Smooth muscle cell (in vitro differentiated cells): ENCODE results near the gene ZSCAN22. TPM values are rescaled to one million over a fixed set of nuclear protein-coding genes. Genes with fewer than 3 reads are reported as not detected.

Experiments used
- DNase-seq: peaks from one replicate; lab custom pipeline; 2025; ENCODE audit not compliant: unreplicated experiment; lab: John Stamatoyannopoulos, UW
- H2AFZ ChIP-seq: fragments of 200-600 bp; sonication (generic); 2 replicates; pipeline ENCODE4 v1.6.0; 2016; ENCODE audit warnings: antibody characterized with exemption, low read depth, mild to moderate bottlenecking
- H3F3A ChIP-seq: fragments of 200-600 bp; sonication (generic); 2 replicates; pipeline ENCODE4 v1.6.0; 2017; ENCODE audit warnings: antibody characterized with exemption, low read depth
- H3K27ac ChIP-seq: fragments of 200-600 bp; sonication (generic); 2 replicates; pipeline ENCODE4 v1.5.1; 2016; ENCODE audit warnings: low read depth, mild to moderate bottlenecking
- H3K27me3 ChIP-seq: fragments of 200-600 bp; sonication (generic); 2 replicates; pipeline ENCODE4 v1.6.1; 2016; ENCODE audit warnings: low read depth, mild to moderate bottlenecking
- H3K36me3 ChIP-seq: fragments of 200-600 bp; sonication (generic); 2 replicates; pipeline ENCODE4 v1.5.1; 2016; ENCODE audit warnings: low read depth
- H3K4me1 ChIP-seq: fragments of 200-600 bp; sonication (generic); 2 replicates; pipeline ENCODE4 v1.5.1; 2016; ENCODE audit warnings: low read depth
- H3K4me2 ChIP-seq: fragments of 200-600 bp; sonication (generic); 2 replicates; pipeline ENCODE4 v1.6.0; 2016; ENCODE audit warnings: mild to moderate bottlenecking
- H3K4me3 ChIP-seq: fragments of 200-600 bp; sonication (generic); 2 replicates; pipeline ENCODE4 v1.5.1; 2016; ENCODE audit warnings: mild to moderate bottlenecking
- H3K79me2 ChIP-seq: fragments of 200-600 bp; sonication (generic); 2 replicates; pipeline ENCODE4 v1.6.0; 2016; ENCODE audit warnings: low read depth, mild to moderate bottlenecking
- H3K9ac ChIP-seq: fragments of 200-600 bp; sonication (generic); 2 replicates; pipeline ENCODE4 v1.6.0; 2016; ENCODE audit warnings: low read depth
- H3K9me3 ChIP-seq: fragments of 200-600 bp; sonication (generic); replicated peaks from 2 replicates; pipeline ENCODE4 v1.5.1; 2016; ENCODE audit warnings: low read depth
- H4K20me1 ChIP-seq: fragments of 200-600 bp; sonication (generic); 2 replicates; pipeline ENCODE4 v1.6.0; 2016; ENCODE audit warnings: low read depth
- CTCF ChIP-seq: fragments of 200-600 bp; sonication (generic); IDR thresholded peaks from 2 replicates; pipeline ENCODE4 v1.5.1; 2017; ENCODE audit warnings: borderline replicate concordance, mild to moderate bottlenecking, antibody characterized with exemption; ENCODE audit not compliant: insufficient read depth, poor library complexity, severe bottlenecking
- WGBS: methylation state at CpG from one replicate; pipeline ENCODE4 v1.1.7; 2016; ENCODE audit warnings: low lambda C conversion rate; 5-methylcytosine and 5-hydroxymethylcytosine counted together
- polyA plus RNA-seq: library from polyadenylated mRNA; unstranded; fragments of >200 nt; fragmentation: Nextera tagmentation; extraction: Ambion mirVana; gene quantifications from 2 replicates; pipeline ENCODE4 v1.2.1, GENCODE V29; 2016
- total RNA-seq: library from RNA; depleted of rRNA; stranded (reverse); fragments of >200 nt; gene quantifications from 2 replicates; pipeline ENCODE4 v1.2.3, GENCODE V29; 2014

ZSCAN22 gene
- total and polyA plus RNA-seq, 2 experiments from 2014 or later: 1.7 to 2.4 TPM

DNA sequence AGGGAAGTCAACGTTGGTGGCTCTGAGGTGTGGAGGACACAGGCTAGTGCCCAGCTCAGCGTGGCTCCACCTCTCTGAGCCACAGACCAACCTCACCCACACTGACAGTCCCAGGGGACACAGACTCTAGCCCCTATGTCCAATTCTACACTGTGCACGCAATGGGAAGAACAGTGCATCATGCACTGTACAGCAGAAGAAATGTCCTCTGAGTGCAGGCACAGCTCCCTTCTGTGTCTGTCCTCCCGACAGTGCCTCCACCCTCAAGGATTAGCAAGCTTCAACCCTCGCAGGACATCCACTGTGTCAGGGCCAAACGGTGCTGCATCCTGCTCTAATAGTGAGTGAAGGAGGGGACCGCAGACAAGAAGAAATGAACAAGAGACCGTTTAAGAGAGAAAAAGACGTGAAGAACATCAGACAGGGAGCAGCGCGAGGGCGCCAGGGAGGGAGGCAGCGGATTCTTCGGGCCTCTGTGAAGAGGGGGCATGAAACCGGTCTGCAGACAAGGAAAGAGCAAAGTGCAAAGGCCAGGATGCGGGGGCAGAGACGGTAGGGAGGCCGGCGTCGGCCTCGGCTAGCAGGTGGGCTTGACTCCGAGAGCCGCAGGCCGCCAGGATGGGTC, 53.4 kb downstream of the ZSCAN22 start:
- H3F3A ChIP-seq: no peaks in the 10 kb centered on the region
- H3K27ac ChIP-seq: peak overlapping the region; percentile 74
- H3K9ac ChIP-seq: peak overlapping the region; percentile 97
- H3K27me3 ChIP-seq: no peaks in the 10 kb centered on the region
- no peaks in the 10 kb centered on the region for H3K36me3 ChIP-seq
- peak overlapping the region; percentile 75 for H2AFZ ChIP-seq
- WGBS: 9% methylated on average over 24 of the region's 24 CpGs
- H3K4me3 ChIP-seq: peak overlapping the region; percentile 90
- peak overlapping the region; percentile 89 for H3K4me2 ChIP-seq
- H4K20me1 ChIP-seq: no peaks in the 10 kb centered on the region
- TF ChIP-seq CTCF: no peak
- no peak for DNase-seq
- H3K9me3 ChIP-seq: no peaks in the 10 kb centered on the region
- peaks cover 4% of the 10 kb centered on the region for H3K79me2 ChIP-seq
- peaks cover 3% of the 10 kb centered on the region for H3K4me1 ChIP-seq

DNA sequence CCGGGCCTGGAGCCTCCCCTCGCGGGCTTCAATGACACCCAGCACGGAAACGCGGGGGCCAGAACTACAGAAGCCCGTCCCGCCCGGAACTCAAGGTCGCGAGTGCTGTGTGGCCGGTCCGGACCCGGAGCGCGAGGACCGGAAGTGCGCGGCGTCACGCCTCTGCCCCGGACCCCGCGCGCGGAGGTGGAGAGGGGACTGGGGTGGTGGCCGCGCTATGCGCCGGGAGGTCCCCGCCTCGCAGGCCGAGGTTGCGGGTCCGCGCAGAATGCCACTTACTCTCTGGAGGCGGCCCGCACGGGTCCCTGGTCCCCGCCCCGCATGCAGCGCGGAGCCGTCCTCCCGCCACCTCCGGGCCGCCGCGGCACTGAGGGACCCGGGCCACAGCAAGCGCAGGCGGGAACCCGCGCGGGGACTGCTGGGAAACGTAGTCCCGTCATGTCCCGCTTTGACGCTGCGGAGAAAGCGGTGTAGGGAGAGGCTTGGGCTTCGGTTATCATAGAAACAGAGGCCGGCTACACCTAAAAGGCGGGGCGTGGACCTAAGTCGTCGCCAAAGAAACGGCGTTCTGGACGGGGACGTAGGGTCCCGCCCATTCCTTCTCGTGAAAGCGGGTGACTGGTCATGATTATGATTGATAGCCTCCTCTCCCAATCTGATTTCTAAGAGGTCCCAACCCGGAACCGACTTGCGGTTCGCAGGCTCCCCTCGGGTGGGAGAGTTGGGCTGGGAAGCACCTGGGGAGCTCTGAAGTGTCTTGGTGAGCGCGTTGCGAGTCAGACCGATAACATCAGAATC, 54.1 kb downstream of the ZSCAN22 start, which contains the start of gene ZNF837:
Gene ZNF837 (minus strand): TSS at position 369 of the 798 bp plus-strand sequence. CDS start 11,698 bp downstream, outside the sequence.
- Histone ChIP-seq H3F3A (no peaks in the 10 kb centered on the region), H3K4me1 (peaks cover 8% of the 10 kb centered on the region), H2AFZ (peak within 1 kb of the TSS; percentile 75), H4K20me1 (no peaks in the 10 kb centered on the region), H3K9ac (peak within 1 kb of the TSS; percentile 97), H3K36me3 (no peaks in the 10 kb centered on the region), H3K4me3 (peak within 1 kb of the TSS; percentile 90), H3K79me2 (peaks cover 11% of the 10 kb centered on the region), H3K4me2 (peak within 1 kb of the TSS; percentile 89), H3K27me3 (no peaks in the 10 kb centered on the region), H3K27ac (peak within 1 kb of the TSS; percentile 89), H3K9me3 (no peaks in the 10 kb centered on the region)
- peak; percentile 95 for DNase-seq
- no peak for TF ChIP-seq CTCF
- under 1% methylated on average over 48 of the region's 83 CpGs for WGBS

- H3K9me3 ChIP-seq: no peaks in the 10 kb centered on the region
- no peaks in the 10 kb centered on the region for H3F3A ChIP-seq
- peak overlapping the region; percentile 89 for H3K27ac ChIP-seq
- peak overlapping the region; percentile 90 for H3K4me3 ChIP-seq
- no peaks in the 10 kb centered on the region for H4K20me1 ChIP-seq
- peak overlapping the region; percentile 97 for H3K9ac ChIP-seq
- DNase-seq: no peak
- no peak for TF ChIP-seq CTCF
- 46% methylated on average over 23 of the region's 26 CpGs for WGBS
- peaks cover 12% of the 10 kb centered on the region for H3K79me2 ChIP-seq
- H3K27me3 ChIP-seq: no peaks in the 10 kb centered on the region
- peak overlapping the region; percentile 51 for H2AFZ ChIP-seq
- peaks cover 13% of the 10 kb centered on the region for H3K4me1 ChIP-seq
- H3K4me2 ChIP-seq: peak overlapping the region; percentile 89
- H3K36me3 ChIP-seq: no peaks in the 10 kb centered on the region
Measured at GRCh38 chr19:58381460-58382212, 54.8 kb downstream of the ZSCAN22 start.
